TTC549 (cell line): ENCODE measurements around the gene CCDC167.
A peak's percentile ranks its signal among the peaks of the same experiment; 100 is the strongest.

Source experiments
- FAIRE-seq: peaks from 2 replicates; lab custom pipeline; 2012; peaks lifted over from hg19 to GRCh38; lab: Jason Lieb, UNC

The CCDC167 gene

DNA sequence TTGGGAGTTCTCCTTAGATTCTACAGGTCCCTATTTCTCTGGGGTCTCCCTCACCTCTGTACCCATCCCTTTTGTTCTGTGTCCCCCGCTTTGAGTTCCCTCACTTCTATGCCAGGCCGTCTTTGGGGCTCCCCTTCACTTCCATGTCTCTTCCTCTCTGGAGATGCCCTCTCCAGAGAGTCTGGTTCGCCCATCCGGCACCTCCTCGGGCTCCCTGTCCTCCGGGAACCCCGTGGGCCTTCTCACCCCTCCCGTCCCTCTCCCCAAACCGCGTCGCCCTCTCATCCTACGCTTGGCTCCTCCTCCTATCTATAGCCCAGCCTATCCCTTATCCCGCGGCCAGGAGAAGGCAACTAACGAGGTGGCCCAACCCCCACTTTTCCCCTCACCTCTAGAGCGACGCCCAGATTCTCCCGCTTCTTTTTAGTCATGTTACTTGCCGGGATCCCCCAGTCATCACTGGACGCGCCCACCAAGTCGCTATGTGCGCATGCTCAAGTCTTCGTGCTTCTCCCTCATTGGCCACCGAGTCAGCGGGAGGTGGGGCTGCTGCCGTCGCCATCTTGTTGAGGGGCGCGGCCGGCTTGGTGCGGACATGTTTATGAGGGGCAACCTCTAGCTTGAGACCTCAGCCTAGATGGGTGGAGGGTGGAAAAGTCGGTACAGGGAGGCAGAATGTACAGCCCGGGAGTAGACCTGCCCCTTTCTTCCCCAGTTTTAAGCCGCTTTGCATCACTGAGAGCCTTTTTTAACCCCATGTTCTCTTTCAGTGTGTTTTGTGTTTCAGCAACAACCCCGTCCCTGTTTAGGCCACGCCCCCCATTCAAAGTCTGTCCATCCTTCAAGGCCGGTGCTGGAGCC lies at the start of gene CCDC167:
TSS of gene CCDC167 (minus strand) at position 461 of the 861 bp plus-strand sequence. CDS start at position 431, 30 bp downstream.
- FAIRE-seq = peak; percentile 75

DNA sequence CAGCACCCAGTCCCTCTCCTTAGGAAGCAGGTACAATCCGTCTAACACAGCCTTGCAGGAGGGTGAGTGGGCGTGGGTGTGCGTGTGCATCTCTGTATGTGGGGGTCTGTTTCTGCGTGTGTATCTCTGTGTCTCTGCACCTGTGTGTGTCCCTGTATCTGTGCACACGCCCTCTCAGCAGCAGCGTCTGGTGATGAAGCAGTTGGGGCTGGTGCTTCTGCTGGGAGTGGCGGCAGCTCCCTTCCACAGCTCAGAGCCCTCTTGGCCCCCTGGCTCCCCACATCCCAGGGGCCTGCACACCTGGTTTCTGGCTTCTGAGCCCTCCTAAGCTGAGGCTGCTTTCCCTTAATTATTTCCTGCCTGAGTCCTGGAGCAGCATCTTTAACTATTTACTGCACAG lies 49.5 kb upstream of the CCDC167 start:
- no peak for FAIRE-seq

DNA sequence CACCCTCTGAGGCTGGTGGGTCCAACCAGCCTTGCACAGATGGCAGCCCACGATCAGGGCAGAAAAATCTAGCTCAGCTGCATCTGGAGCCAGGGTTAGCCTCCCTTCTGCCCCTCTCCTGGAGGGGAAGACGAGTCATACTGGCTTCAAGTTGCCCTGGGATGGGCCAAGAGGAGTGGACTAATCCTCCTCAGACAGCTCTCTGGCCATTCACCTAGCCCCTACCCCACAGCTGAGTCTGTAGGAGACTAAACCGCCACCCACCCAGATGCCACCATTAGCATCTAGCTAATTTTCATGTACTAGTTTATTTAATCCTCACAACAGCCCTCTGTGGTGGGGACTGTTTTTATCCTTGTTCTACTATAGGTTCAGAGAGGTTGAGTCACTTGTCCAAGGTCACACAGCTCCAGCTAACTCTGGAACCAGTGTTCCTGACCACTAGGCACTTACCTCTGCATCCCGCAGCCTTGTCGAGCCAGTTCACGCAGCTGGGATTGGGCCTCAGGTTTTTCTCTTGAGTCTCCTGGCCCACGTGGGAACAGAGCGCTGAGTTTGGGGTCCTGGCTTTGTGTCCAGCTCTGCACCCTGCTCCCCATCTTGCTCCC lies 48.5 kb upstream of the CCDC167 start:
- FAIRE-seq = no peak

DNA sequence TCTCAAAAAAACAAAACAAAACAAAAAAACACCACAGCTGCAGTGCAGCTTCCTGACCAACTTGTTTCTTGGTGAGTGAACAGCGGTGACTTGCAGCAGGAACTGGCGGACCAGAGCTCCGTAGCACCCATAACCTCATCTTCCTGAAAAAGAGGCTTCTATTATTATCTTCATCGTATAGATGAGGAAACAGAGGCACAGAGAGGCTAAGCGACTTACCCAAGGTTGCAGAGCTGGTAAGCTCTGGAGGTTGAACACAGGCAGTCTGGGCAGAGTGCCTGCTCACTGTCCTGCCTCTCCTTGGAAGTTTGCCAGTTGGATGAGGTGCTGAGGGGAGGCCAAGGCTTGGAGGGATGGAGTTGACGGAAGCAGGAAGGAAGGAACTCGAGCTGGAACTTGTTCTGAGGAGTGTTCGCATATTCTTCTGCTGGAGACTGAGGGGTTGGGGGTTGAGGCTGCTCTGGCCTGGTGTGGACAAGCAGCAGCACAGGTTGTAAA lies 47.9 kb upstream of the CCDC167 start:
- no peak for FAIRE-seq

DNA sequence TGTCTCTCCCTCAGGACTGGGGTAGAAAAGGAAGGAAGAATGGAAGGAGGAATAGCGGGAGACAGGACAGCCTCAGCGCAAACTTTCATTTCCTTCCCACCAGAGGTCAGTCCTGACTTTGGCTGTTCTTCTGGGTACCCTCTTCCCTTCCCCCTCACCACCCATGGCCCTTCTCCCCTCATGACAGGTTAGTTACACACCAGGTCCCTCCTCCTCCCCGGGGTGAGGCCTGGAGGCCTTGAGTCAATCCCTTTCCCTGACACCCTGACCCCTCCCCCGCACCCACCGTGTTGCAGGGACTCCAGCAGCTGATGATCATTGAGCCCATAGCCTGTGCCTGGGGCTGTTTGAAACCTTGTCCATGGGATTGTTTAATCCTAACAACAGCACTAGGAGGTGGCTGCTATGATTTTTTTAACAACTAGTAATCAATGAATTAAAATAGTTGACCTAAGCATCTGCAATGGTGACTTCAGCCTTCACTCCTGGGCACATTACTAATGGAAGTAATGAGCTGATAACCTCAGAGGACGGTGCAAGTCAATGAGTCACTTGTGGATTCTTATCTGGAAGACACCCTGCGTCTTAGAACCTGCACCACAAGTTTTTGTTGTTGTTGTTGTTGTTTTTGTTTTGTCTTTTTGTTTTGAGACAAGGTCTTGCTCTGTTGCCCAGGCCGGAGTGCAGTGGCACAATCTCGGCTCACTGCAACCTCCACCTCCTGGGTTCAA lies 46.6 kb upstream of the CCDC167 start:
- FAIRE-seq = no peak

GRCh38 chr6:37544530-37544929 lies 44.8 kb upstream of the CCDC167 start:
- FAIRE-seq = no peak

- no peak for FAIRE-seq
These were observed 43.7 kb upstream of the CCDC167 start for GRCh38 chr6:37543361-37543760.

GRCh38 chr6:37541346-37541745 lies 41.7 kb upstream of the CCDC167 start:
- no peak for FAIRE-seq

DNA sequence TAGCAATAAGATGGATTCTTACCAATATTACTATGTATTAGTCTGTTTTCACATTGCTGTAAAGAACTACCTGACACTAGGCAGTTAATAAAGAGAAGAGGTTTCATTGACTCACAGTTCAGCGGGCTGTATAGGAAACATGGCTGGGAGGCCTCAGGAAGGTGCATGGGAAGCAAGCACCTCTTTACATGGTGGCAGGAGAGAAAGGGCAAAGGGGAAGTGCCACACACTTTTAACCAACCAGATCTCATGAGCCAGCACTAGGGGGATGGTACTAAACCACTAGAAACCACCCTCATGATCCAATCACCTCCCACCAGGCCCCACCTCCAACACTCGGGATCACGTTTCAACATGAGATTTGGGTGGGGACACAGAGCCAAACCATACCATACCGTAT lies 40.7 kb upstream of the CCDC167 start:
- FAIRE-seq = no peak

- no peak for FAIRE-seq
These were observed 40.3 kb upstream of the CCDC167 start for GRCh38 chr6:37540029-37540352.

GRCh38 chr6:37539171-37540028 lies 39.7 kb upstream of the CCDC167 start:
- no peak for FAIRE-seq

GRCh38 chr6:37538107-37538506 lies 38.4 kb upstream of the CCDC167 start:
- no peak for FAIRE-seq

- no peak for FAIRE-seq
These were observed 37.9 kb upstream of the CCDC167 start for GRCh38 chr6:37537548-37537947.

DNA sequence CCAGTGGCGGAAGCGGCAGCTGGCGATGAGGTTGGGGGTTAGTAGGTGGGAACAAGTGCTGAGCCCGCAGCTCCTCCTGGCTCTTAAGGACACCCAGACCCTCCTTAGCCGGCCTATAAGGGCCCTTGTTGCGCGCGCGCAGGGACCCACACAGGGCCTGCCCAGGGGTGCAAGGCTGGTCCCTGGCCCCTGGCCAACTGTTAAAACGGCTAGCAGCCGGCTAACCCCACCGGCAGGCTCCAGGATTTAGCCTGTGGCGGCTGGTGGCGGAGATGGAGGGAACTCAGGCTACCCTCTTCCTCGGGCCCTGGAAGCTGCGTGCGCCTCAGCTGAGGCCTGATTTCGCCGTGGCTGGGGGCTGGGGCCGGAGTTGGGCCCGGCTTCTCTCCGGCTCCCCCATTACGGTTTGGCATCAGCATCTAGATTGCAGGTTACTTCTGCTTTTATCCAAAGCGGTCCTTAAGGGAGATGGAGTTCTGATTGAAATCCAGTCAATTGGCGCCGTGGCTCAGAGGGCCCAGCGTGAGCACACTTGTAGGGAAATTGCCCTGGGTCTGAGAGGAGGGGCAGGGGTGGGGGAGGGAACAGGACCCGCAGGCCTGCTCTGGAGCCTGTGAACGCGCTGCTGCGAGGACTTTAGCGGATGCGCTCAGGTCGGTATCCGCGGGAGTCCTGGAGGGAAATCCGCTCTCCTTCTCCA lies 36.9 kb upstream of the CCDC167 start:
- FAIRE-seq = no peak

GRCh38 chr6:37535759-37536490 lies 36.2 kb upstream of the CCDC167 start:
- no peak for FAIRE-seq

DNA sequence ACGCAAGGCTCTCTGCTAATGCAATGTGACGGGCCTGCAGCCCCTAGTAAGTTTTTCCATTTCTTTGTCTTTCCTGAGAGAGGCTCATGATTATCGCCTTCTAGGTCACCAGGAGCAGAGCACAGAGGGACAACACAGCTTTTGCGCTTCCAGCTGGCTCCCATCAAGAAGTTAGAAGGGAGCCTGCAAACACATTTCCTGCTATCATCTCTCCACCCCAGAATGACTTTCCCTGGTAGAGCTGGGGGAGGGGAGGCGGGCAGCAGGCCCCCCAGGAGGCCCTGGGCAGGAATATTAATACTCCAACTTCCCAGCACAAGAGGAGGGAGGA lies 35.7 kb upstream of the CCDC167 start:
- FAIRE-seq = no peak

GRCh38 chr6:37534893-37535292 lies 35.2 kb upstream of the CCDC167 start:
- no peak for FAIRE-seq

DNA sequence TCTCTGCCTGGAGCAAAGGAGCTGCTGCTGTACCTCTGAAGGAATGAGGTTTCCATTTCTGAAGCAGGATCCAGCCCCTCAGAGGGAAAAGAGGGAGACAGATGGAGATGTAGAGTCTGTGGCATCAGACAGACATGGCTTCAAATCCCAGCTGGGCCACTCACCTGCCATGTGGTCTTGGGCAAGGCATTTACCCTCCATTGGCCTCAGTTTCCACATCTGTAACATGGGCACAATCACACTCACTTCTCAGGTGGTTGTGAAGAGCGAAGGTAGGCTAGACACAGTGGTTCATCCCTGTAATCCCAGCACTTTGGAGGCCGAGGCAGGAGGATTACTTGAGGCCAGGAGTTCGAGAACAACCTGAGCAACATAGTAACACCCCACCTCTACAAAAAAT lies 32.4 kb upstream of the CCDC167 start:
- no peak for FAIRE-seq

DNA sequence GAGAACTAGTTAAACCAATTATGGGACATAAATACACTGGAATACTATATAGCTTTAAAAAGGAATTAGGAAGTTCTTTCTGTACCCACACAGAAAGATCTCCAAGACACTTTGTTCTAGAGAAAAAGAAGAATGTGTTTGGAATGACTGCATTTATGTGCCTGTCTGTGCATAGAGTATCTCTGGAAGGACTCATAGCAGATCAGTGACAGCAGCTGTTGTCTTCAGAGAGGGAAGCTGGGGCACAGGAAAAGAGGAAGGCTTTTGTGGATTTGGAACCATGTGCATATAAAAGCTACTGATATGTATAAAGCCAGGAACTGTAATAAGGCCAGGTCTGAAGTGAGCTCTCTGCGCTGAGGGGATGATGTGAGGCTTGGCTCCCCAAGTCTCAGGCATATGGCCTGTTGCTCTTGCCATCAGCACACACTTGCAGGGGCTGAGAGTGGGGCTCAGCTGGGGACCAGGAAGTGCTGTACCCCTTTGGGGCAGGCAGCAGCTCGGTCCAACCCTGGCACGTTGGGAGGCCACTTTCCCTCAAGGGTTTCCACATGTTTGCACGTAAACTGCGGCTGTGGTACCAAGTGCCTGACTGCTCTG lies 31.8 kb upstream of the CCDC167 start:
- no peak for FAIRE-seq

GRCh38 chr6:37531026-37531425 lies 31.3 kb upstream of the CCDC167 start:
- FAIRE-seq = no peak

DNA sequence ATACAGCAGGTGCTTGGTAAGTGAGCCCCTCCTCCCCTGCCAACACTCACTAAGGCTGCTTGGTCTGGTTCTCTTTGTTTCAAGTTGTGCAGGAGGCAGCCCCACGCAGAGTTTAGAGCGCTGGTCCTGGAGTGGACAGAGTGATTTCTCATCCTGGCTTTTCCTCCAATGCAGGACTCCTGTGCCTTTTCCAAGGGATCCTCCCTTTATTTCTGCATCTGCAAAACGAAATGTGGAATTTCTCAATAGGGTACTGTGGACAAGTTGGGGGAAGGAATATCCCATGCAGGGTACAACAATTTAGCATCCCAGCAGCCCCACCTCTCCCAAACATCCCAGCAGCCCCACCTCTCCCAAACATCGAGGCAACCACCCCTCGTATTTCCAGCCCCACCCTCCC lies 30.6 kb upstream of the CCDC167 start:
- FAIRE-seq = no peak
